CD4-positive, alpha-beta T cell (primary cell): Measurements from ENCODE around the gene ZBTB7A. TPM values are rescaled to one million over a fixed set of nuclear protein-coding genes. Genes with fewer than 3 reads are reported as not detected.

Experiments used
- ATAC-seq: fragments of 200-7000 bp; cut with Tn5 transposase; one replicate; pipeline ENCODE4 v1.10.0; 2022; ENCODE audit warnings: mild to moderate bottlenecking; ENCODE audit not compliant: poor library complexity
- CTCF ChIA-PET: fragments of 350-600 bp; sonication (Branson Sonifier 250); formaldehyde crosslinking; loops from one replicate; lab custom pipeline; 2021; ENCODE audit warnings: antibody characterized with exemption, inconsistent platforms; lab: Charles Lee
- POLR2A ChIA-PET: fragments of 350-600 bp; sonication (Branson Sonifier 250); formaldehyde crosslinking; loops from one replicate; lab custom pipeline; 2021; ENCODE audit warnings: antibody characterized with exemption, inconsistent platforms; lab: Charles Lee
- DNase-seq, 14 experiments: peaks; one replicate each; pipeline ENCODE4 v3.0.0-alpha.2; 2013 to 2020; ENCODE audit warnings: mixed read lengths in 2 of 14
- H3K27ac ChIP-seq, 2 donors: one replicate each; pipeline versions ENCODE4 v1.5.1 to v1.7.0; 2013; ENCODE audit warnings: low read length in 2 of 2, low read depth in 1 of 2, mild to moderate bottlenecking in 1 of 2
- H3K27me3 ChIP-seq, 2 experiments: 1 replicate in 1 of 2; 2 replicates in 1 of 2; pipeline versions ENCODE4 v1.6.1 to v1.7.0; 2013; ENCODE audit warnings: low read length in 2 of 2, control low read depth in 1 of 2, mild to moderate bottlenecking in 1 of 2, moderate library complexity in 1 of 2; ENCODE audit not compliant: insufficient read depth in 2 of 2, control insufficient read depth in 1 of 2
- H3K36me3 ChIP-seq: one replicate; pipeline ENCODE4 v1.6.1; 2013; ENCODE audit warnings: low read length, control low read depth; ENCODE audit not compliant: insufficient read depth
- H3K4me1 ChIP-seq: one replicate; pipeline ENCODE4 v1.6.1; 2013; ENCODE audit warnings: low read length, control low read depth; ENCODE audit not compliant: insufficient read depth
- H3K4me3 ChIP-seq: one replicate; pipeline ENCODE4 v1.5.1; 2013; ENCODE audit warnings: mild to moderate bottlenecking, low read length, moderate library complexity
- H3K9me3 ChIP-seq, 2 experiments: 1 replicate in 1 of 2; 2 replicates in 1 of 2; pipeline versions ENCODE4 v1.6.1 to v1.7.0; 2013; ENCODE audit warnings: low read length in 2 of 2, mild to moderate bottlenecking in 2 of 2, control low read depth in 1 of 2, moderate library complexity in 1 of 2; ENCODE audit not compliant: control insufficient read depth in 1 of 2, insufficient read depth in 1 of 2
- H3K27ac Mint-ChIP-seq: one replicate; pipeline ENCODE4 v1.8.0; 2020; ENCODE audit warnings: mixed read lengths
- H3K27me3 Mint-ChIP-seq: one replicate; pipeline ENCODE4 v1.8.0; 2021; ENCODE audit warnings: mixed read lengths
- H3K36me3 Mint-ChIP-seq: one replicate; pipeline ENCODE4 v1.8.0; 2021; ENCODE audit warnings: low read depth, mixed read lengths
- H3K4me1 Mint-ChIP-seq: one replicate; pipeline ENCODE4 v1.8.0; 2021; ENCODE audit warnings: low read depth, mixed read lengths
- H3K4me3 Mint-ChIP-seq: one replicate; pipeline ENCODE4 v1.8.0; 2020; ENCODE audit warnings: mild to moderate bottlenecking, mixed read lengths
- H3K9me3 Mint-ChIP-seq: one replicate; pipeline ENCODE4 v1.8.0; 2020; ENCODE audit warnings: mixed read lengths
- intact Hi-C, 2 experiments: fragments of 100-400 bp; cut with DNase I in 1 of 2; cut with micrococcal nuclease in 1 of 2; formaldehyde crosslinking; loops; one replicate each; pipeline versions ENCODE4 v1.15.1 to v1.9.0; 2023 to 2025; cut with DNase I, micrococcal nuclease
- total RNA-seq, 174 experiments: library from RNA in 2 of 174; stranded (reverse) in 2 of 174; gene quantifications; one replicate each; pipeline ENCODE4 v1.2.3 and lab custom pipeline; 2021 to 2026
- TF ChIP-seq, protein P1 (sequence below): fragments of 200-600 bp; IDR thresholded peaks from one replicate; pipeline ENCODE4 v1.8.0; 2022; ENCODE audit warnings: antibody characterized with exemption, mild to moderate bottlenecking

The ZBTB7A gene
- total RNA-seq, 2 experiments from 2014 or later, result 44.2 to 47.2 TPM

- intact Hi-C loops, result no loop called here
- DNase-seq (no peak), ATAC-seq (no peak)
- H3K9me3 ChIP-seq, result no peaks in the 10 kb centered on the region
- no peaks in the 10 kb centered on the region for H3K4me1 ChIP-seq
- no peaks in the 10 kb centered on the region for H3K27me3 ChIP-seq
- H3K36me3 Mint-ChIP-seq, result peaks cover 22% of the 10 kb centered on the region
- H3K27ac Mint-ChIP-seq, result no peak overlapping the region
- H3K4me1 Mint-ChIP-seq, result no peaks in the 10 kb centered on the region
- H3K4me3 ChIP-seq, result no peak overlapping the region
- no peaks in the 10 kb centered on the region for H3K9me3 Mint-ChIP-seq
- ChIA-PET POLR2A (interaction anchor here (0.6 kb wide), 1 partner anchor 8 kb away, joined by 4 read pairs; no protein-coding TSS in a partner anchor), CTCF (no interaction called here)
- no peak overlapping the region for H3K27ac ChIP-seq
- TF ChIP-seq, protein P1, sequence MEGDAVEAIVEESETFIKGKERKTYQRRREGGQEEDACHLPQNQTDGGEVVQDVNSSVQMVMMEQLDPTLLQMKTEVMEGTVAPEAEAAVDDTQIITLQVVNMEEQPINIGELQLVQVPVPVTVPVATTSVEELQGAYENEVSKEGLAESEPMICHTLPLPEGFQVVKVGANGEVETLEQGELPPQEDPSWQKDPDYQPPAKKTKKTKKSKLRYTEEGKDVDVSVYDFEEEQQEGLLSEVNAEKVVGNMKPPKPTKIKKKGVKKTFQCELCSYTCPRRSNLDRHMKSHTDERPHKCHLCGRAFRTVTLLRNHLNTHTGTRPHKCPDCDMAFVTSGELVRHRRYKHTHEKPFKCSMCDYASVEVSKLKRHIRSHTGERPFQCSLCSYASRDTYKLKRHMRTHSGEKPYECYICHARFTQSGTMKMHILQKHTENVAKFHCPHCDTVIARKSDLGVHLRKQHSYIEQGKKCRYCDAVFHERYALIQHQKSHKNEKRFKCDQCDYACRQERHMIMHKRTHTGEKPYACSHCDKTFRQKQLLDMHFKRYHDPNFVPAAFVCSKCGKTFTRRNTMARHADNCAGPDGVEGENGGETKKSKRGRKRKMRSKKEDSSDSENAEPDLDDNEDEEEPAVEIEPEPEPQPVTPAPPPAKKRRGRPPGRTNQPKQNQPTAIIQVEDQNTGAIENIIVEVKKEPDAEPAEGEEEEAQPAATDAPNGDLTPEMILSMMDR, result no peak
- no peak overlapping the region for H3K4me3 Mint-ChIP-seq
- peaks cover 37% of the 10 kb centered on the region for H3K36me3 ChIP-seq
- H3K27me3 Mint-ChIP-seq, result no peaks in the 10 kb centered on the region
Observed at GRCh38 chr19:4095488-4095844, 28.8 kb upstream of the ZBTB7A start.

DNA sequence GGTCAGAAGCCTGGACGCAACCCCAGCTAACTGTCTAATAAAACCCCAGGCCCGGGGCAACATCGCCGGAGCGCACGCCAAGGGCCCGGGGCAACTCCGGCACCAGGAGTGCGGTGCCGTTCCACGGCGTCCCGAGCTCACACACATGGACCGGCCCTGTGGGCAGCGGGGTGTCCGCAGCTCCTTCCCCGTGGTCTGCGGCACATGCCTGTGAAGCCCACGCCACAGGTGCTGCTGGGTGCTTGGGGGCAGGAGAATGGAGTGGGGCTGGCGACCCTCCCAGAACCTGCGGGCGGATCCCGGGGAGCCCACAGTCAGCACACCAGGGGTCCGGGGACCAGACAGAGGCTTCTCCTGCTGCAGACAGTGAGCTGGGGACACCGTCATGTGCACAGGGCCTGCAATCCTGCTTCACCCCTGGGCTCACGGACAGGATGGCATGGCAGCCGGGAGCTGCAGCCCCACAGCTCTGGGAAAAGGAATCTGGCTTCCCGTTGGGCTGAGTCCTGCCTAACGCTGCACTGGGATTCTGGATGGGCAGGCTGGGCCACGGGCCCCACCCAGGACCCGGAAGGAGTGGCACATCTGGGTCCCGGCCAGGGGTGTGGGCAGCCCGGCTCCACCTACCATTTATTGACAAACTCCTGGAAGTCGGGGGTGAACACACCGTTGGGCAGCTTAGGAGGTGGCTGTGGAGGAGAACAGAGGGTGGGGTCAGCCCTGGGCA lies 28.2 kb upstream of the ZBTB7A start:
- Histone ChIP-seq H3K4me1 (peaks cover 3% of the 10 kb centered on the region), H3K4me3 (no peak overlapping the region), H3K27ac (no peak overlapping the region), H3K9me3 (no peaks in the 10 kb centered on the region), H3K36me3 (peaks cover 35% of the 10 kb centered on the region), H3K27me3 (no peaks in the 10 kb centered on the region)
- H3K4me1 Mint-ChIP-seq, result no peaks in the 10 kb centered on the region
- CTCF ChIA-PET, result no interaction called here
- TF ChIP-seq, protein P1, result no peak
- no peaks in the 10 kb centered on the region for H3K9me3 Mint-ChIP-seq
- no peak overlapping the region for H3K4me3 Mint-ChIP-seq
- DNase-seq (no peak), ATAC-seq (no peak)
- intact Hi-C loops, result no loop called here
- no peak overlapping the region for H3K27ac Mint-ChIP-seq
- POLR2A ChIA-PET, result interaction anchor here (0.6 kb wide), 1 partner anchor 9 kb away, joined by 4 read pairs; no protein-coding TSS in a partner anchor
- peaks cover 17% of the 10 kb centered on the region for H3K36me3 Mint-ChIP-seq
- H3K27me3 Mint-ChIP-seq, result no peaks in the 10 kb centered on the region

DNA sequence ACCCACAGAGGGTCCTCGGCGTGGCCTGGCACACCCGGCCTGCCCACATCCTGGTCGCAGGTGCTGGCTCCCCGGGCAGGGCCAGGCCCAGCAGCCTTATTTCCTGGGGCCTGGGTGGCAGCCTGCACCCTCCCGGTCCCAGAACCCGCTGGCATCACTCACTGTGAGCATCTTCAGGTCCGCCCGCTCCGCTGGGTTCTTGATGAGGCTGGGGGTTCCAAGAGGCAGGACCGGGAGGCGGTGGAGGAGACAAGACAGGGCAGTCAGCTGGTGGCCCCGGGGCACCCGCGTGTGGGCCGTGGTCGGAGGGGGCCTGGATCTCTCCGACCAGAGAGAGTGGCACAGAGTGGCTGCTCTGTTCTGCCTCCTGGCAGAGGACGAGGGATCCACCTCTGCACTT lies 27.6 kb upstream of the ZBTB7A start:
- Mint-ChIP-seq H3K36me3 (peaks cover 17% of the 10 kb centered on the region), H3K27me3 (no peaks in the 10 kb centered on the region), H3K27ac (no peak overlapping the region), H3K4me3 (no peak overlapping the region), H3K9me3 (no peaks in the 10 kb centered on the region), H3K4me1 (peaks cover 6% of the 10 kb centered on the region)
- ATAC-seq, result no peak
- CTCF ChIA-PET, result no interaction called here
- TF ChIP-seq, protein P1, result no peak
- POLR2A ChIA-PET, result interaction anchor here (2.5 kb wide), 1 partner anchor 10 kb away, joined by 14 read pairs; no protein-coding TSS in a partner anchor
- Histone ChIP-seq H3K9me3 (no peaks in the 10 kb centered on the region), H3K27ac (no peak overlapping the region), H3K4me3 (no peak overlapping the region), H3K36me3 (peaks cover 30% of the 10 kb centered on the region), H3K4me1 (peaks cover 9% of the 10 kb centered on the region), H3K27me3 (no peaks in the 10 kb centered on the region)
- intact Hi-C loops, result no loop called here
- DNase-seq, result no peak
